GM21381 (cell line): Measurements from ENCODE around the gene FAM32A.

Experiments used
- ATAC-seq: cut with Tn5 transposase; IDR thresholded peaks from one replicate; pipeline ENCODE4 v1.9.1; 2021; ENCODE audit warnings: mild to moderate bottlenecking, moderate library complexity; ENCODE audit not compliant: unreplicated experiment

The FAM32A gene

GRCh38 chr19:16200038-16201010 is 15.1 kb downstream of the FAM32A start:
- no peak for ATAC-seq

- ATAC-seq = no peak
Measured at GRCh38 chr19:16201011-16201391, 15.8 kb downstream of the FAM32A start.

GRCh38 chr19:16202320-16203255 is 17.4 kb downstream of the FAM32A start:
- no peak for ATAC-seq

- ATAC-seq = no peak
Measured at GRCh38 chr19:16203256-16204004, 18.2 kb downstream of the FAM32A start.

- ATAC-seq = no peak
Measured at GRCh38 chr19:16204005-16204294, 18.7 kb downstream of the FAM32A start.

- no peak for ATAC-seq
Measured at GRCh38 chr19:16205205-16206045, 20.2 kb downstream of the FAM32A start.

- ATAC-seq = no peak
Measured at GRCh38 chr19:16206046-16206605, 20.9 kb downstream of the FAM32A start.

- no peak for ATAC-seq
Measured at GRCh38 chr19:16206637-16207036, 21.4 kb downstream of the FAM32A start.

GRCh38 chr19:16207063-16207462 is 21.9 kb downstream of the FAM32A start:
- no peak for ATAC-seq

- ATAC-seq = no peak
Measured at GRCh38 chr19:16207490-16208025, 22.3 kb downstream of the FAM32A start.

- no peak for ATAC-seq
Measured at GRCh38 chr19:16208064-16208759, 23.0 kb downstream of the FAM32A start.

- ATAC-seq = no peak
Measured at GRCh38 chr19:16208847-16209665, 23.8 kb downstream of the FAM32A start.

GRCh38 chr19:16210168-16210567 is 25.0 kb downstream of the FAM32A start:
- ATAC-seq = no peak

- ATAC-seq = no peak
Measured at GRCh38 chr19:16213076-16213475, 27.9 kb downstream of the FAM32A start.

GRCh38 chr19:16216744-16217670 is 31.8 kb downstream of the FAM32A start:
- ATAC-seq = no peak

GRCh38 chr19:16217716-16218451 is 32.7 kb downstream of the FAM32A start:
- ATAC-seq = no peak
